Lower leg skin (tissue), 4 donors: ENCODE measurements around the gene TRIP4. TPM values are rescaled to one million over a fixed set of nuclear protein-coding genes. Genes with fewer than 3 reads are reported as not detected.
"Not testable (repeated sequence)": the region's sequence is repeated elsewhere in the genome, so short reads cannot be mapped to it uniquely, and the experiment has no call there.

ENCODE experiments used
- DNase-seq, 2 donors: peaks; one replicate each; pipeline ENCODE4 v3.0.0-alpha.2; 2019; ENCODE audit warnings: low spot score in 2 of 2
- H3K4me3 ChIP-seq: fragments of 200-600 bp; sonication (generic); 2 replicates; pipeline ENCODE4 v1.5.1; 2017; ENCODE audit warnings: mild to moderate bottlenecking, low read depth; ENCODE audit not compliant: poor library complexity, severe bottlenecking
- CTCF ChIP-seq, 3 donors: fragments of 450-650 bp; IDR thresholded peaks; one replicate each; pipeline ENCODE4 v1.5.1; 2016; ENCODE audit warnings: antibody characterized with exemption in 3 of 3, mild to moderate bottlenecking in 3 of 3, moderate library complexity in 2 of 3
- POLR2A ChIP-seq, 2 donors: fragments of 450-650 bp; IDR thresholded peaks; one replicate each; pipeline ENCODE4 v1.6.1; 2016 to 2017; ENCODE audit warnings: antibody characterized with exemption in 2 of 2, mild to moderate bottlenecking in 1 of 2, moderate library complexity in 1 of 2
- WGBS, 2 donors: methylation state at CpG; one replicate each; pipeline ENCODE4 v1.1.5; 2018; 5-methylcytosine and 5-hydroxymethylcytosine counted together
- intact Hi-C: fragments of 100-400 bp; cut with DNase I; formaldehyde crosslinking; loops from one replicate; pipeline ENCODE4 v1.15.0; 2023; ENCODE audit warnings: low total_unique reads
- total RNA-seq, 4 donors: library from RNA; depleted of rRNA; stranded (reverse); fragments of >200 nt; gene quantifications; one replicate each; pipeline ENCODE4 v1.1.0, GENCODE V29; 2016

Gene TRIP4
- total RNA-seq, 4 donors from 2014 or later = 9.7 to 13.8 (median 13.1) TPM

GRCh38 chr15:64389036-64389435, 1.4 kb downstream of the TRIP4 start:
- TF ChIP-seq CTCF (IDR thresholded peaks at IDR 0.05) (no peak), POLR2A (IDR thresholded peaks at IDR 0.05) (no peak)
- no peak for DNase-seq
- 88 to 92% methylated on average over 5 of the region's 5 CpGs for WGBS, 2 donors
- H3K4me3 ChIP-seq = no peak overlapping the region
- intact Hi-C loops = no loop called here

GRCh38 chr15:64392471-64392870, 4.8 kb downstream of the TRIP4 start:
- H3K4me3 ChIP-seq, intact Hi-C loops, DNase-seq: not testable (repeated sequence)
- WGBS, 2 donors = 87 to 89% methylated on average over 3 of the region's 3 CpGs

- intact Hi-C loops = no loop called here
- H3K4me3 ChIP-seq = no peak overlapping the region
- TF ChIP-seq POLR2A (IDR thresholded peaks at IDR 0.05) = no peak
- no peak for TF ChIP-seq CTCF (IDR thresholded peaks at IDR 0.05)
- 95 to 98% methylated on average over 5 of the region's 5 CpGs for WGBS, 2 donors
- no peak for DNase-seq
Measured at GRCh38 chr15:64396789-64397188, 9.2 kb downstream of the TRIP4 start.

GRCh38 chr15:64398575-64398974, 10.9 kb downstream of the TRIP4 start:
- intact Hi-C loops = no loop called here
- no peak for TF ChIP-seq POLR2A (IDR thresholded peaks at IDR 0.05)
- TF ChIP-seq CTCF (IDR thresholded peaks at IDR 0.05) = no peak
- no peak for DNase-seq
- H3K4me3 ChIP-seq = no peak overlapping the region
- 94 to 97% methylated on average over 2 of the region's 2 CpGs for WGBS, 2 donors

GRCh38 chr15:64400583-64400982, 12.9 kb downstream of the TRIP4 start:
- 96 to 97% methylated on average over 2 of the region's 2 CpGs for WGBS, 2 donors
- no peak for DNase-seq
- TF ChIP-seq CTCF (IDR thresholded peaks at IDR 0.05) (no peak), POLR2A (IDR thresholded peaks at IDR 0.05) (no peak)
- intact Hi-C loops = no loop called here
- no peak overlapping the region for H3K4me3 ChIP-seq

- TF ChIP-seq CTCF (IDR thresholded peaks at IDR 0.05) (no peak), POLR2A (IDR thresholded peaks at IDR 0.05) (no peak)
- intact Hi-C loops = no loop called here
- H3K4me3 ChIP-seq = no peak overlapping the region
- no peak for DNase-seq
- 60 to 61% methylated on average over 2 of the region's 2 CpGs for WGBS, 2 donors
Measured at GRCh38 chr15:64412216-64412615, 24.6 kb downstream of the TRIP4 start.
